GM12865 (cell line): ENCODE data around the gene ZBTB20.

Experiments
- DNase-seq: peaks from one replicate; pipeline ENCODE4 v3.0.0; 2010; ENCODE audit warnings: low read depth
- H3K4me3 ChIP-seq: 2 replicates; pipeline ENCODE4 v1.5.1; 2011; ENCODE audit warnings: mild to moderate bottlenecking, low read depth, low read length, control low read depth
- CTCF ChIP-seq: IDR thresholded peaks from 2 replicates; pipeline ENCODE4 v1.5.1; 2011; ENCODE audit warnings: low read length, control low read depth, low read depth, inconsistent platforms; ENCODE audit not compliant: insufficient read depth; ENCODE audit errors: missing control alignments

The ZBTB20 gene

DNA sequence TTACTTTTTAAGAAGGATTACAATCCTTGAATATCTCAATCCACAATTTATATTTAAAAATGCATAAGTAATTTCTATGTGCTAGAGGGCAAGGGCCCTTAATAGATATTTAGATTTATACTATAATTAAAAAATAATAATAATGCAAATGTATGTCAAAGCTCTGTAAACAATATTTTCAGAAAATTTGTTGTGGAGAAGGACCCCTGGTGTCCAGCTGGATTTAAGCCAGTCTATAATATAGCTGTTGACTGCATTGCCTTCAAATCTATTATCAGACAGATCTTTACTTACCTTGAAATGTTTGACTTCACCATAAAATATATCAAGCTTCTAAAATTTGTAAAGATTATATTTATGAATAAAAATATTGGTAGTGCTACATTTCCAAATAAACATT is 65.6 kb downstream of the ZBTB20 start:
- DNase-seq: no peak
- no peak for TF ChIP-seq CTCF
- no peak overlapping the region for H3K4me3 ChIP-seq

- no peak for TF ChIP-seq CTCF
Observed at GRCh38 chr3:115077501-115078250, 69.4 kb downstream of the ZBTB20 start.

DNA sequence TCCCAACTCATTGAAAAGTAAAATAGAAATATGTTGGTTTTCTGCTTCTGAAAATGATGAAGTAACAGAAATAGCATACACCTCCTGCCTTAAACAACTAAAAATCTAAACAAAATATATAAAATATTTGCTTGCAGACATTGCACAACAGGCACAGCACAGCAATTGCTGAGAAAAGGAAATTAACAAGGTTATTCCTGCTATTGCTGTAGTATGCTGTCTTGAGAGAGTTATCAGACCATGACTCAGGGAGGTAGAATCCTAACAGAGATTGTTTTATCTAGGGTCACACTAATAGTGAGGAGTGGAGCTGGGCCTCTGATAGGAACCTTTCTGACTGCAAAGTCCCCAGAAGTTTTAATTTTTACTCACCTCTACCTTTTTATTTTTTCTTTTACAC is 72.6 kb downstream of the ZBTB20 start:
- no peak for DNase-seq
- no peak overlapping the region for H3K4me3 ChIP-seq
- no peak for TF ChIP-seq CTCF

More at GRCh38 chr3:115077501-115078250, 69.4 kb downstream of the ZBTB20 start:
- no peak for DNase-seq
- no peak overlapping the region for H3K4me3 ChIP-seq

DNA sequence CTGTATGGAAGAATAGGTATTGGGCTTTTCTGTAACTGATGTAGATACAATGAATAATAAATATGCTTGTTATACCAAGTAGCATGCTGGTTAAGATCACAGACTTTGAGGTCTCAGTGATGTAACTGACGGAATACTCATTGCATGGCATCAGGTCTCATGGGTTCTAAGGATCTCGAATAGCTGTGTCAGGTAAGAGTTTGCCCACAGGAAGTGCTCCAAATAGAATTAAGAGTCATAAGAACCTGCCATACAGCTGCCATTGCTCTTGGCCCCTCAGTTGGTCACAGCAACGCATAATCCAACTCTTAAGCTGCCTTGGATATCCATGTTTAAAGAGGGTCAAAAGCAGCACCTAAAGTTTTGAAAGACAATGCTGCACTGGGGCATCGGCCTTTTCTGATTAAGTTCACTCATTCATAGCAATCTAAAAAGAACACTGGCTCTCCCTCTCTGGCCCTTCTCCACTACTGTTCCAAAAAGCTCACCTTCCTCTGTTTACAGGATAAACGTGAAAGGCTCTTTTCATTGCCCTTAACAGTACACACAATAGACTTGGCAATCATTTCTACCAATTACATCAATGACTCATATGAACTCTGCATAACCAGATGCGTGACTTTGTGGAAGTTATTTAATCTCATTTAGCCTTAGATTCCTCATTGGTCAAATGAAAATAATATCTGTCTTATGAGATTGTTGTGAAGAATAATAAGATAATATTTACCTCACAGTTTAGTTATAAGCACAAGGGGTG is 74.6 kb downstream of the ZBTB20 start:
- DNase-seq: no peak
- TF ChIP-seq CTCF: no peak
- H3K4me3 ChIP-seq: no peak overlapping the region

GRCh38 chr3:115071601-115072000 is 75.5 kb downstream of the ZBTB20 start:
- no peak for DNase-seq
- H3K4me3 ChIP-seq: no peak overlapping the region
- no peak for TF ChIP-seq CTCF

DNA sequence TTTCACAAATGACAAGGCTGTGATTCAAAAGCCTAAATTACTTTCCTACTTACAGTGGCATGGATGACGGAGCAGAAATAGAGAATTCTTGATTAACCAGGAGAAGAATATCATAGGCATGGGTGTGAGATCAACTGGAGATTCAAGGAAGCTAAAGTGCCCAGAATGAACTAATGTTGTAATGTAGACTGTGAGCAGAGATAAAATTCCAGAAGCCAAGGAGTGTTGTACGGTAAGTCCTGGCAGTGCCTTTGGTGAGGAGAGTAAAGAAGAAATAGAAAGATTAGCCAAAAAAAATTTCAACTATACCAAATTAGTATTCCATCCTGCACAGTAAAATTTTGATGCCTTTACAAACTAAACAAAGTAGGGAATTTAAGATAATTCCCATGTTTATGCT is 75.9 kb downstream of the ZBTB20 start:
- TF ChIP-seq CTCF: no peak
- DNase-seq: no peak
- no peak overlapping the region for H3K4me3 ChIP-seq
